Ureter (tissue), 1 donor: Measurements from ENCODE around the gene CCL1. TPM values are rescaled to one million over a fixed set of nuclear protein-coding genes. Genes with fewer than 3 reads are reported as not detected.
"Not testable (repeated sequence)": the region's sequence is repeated elsewhere in the genome, so short reads cannot be mapped to it uniquely, and the experiment has no call there.

Experiments
- DNase-seq: peaks from one replicate; pipeline ENCODE4 v3.0.0-alpha.2; 2020; ENCODE audit warnings: low spot score
- total RNA-seq: library from RNA; stranded (reverse); gene quantifications from one replicate; pipeline ENCODE4 v1.2.4, GENCODE V29; 2023
- donor health status: DM: yes; HTN: yes; CAD: no.

The CCL1 gene
- total RNA-seq, 1 donor from 2014 or later: not detected

DNA sequence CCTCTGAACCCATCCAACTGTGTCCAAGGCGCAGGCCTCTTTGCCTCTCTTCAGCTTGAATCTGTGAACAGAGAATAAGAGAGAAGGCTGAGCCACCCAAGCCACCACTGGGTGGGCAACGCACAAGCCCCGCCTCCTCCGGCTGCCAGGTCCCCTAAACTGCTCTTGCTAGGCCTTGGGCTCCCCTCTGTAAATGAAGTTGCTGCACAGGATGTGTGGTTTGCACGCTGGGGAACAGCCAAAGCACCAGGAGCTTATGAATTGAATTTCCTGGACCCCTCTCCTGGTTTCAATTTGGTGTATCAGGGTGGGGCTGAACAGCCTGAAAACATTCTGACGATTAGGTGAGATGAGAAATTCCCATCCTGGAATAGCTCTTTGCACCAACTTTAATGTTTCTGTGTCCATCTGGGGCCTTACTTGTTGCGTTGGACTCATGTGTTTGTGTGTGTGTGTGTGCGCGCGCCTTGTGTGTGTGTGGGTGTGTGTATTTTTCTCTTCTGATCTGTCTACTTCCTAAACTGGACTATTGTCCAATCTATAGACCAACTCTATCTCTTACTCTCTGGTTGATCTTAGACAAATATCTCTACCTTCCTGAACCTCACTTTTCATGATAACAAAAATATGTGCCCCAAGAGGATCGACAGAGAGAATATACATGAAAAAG is 2.3 kb downstream of the CCL1 start:
- no peak for DNase-seq

DNA sequence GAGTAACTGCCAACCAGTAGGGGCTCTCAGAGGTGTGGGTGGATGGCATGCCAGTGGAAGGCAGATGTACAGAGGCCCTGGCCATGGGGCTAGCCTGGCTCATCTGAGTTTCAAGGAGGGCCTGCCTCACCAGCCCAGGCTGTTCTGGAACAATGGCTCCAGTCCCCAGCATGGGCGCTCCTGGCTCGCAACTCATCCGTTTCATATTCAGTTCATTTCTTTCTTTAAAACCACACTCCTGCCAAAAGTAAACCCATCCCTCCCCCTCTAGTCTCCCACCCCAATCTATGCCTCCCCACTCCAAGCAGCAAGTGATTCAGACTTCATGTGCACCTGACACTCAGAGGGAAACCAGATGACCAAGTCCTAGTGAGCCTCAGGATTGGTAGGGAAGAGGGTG is 4.4 kb downstream of the CCL1 start:
- DNase-seq: no peak

DNA sequence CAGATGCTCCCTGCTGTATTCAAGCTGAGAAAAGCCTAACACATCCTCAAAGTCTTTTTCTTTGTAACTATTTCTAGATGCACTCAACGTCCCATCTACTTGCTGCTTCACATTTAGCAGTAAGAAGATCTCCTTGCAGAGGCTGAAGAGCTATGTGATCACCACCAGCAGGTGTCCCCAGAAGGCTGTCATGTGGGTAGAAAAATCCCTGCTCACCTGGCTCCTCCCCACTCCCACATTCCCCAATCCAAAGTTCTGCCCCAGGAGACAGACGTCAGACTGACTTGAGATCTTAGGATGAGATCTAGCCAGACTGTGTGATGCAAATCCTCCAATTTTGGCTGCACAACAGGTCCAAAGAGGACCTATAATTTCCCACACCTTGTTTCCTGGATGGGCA is 5.6 kb downstream of the CCL1 start:
- DNase-seq: no peak

DNA sequence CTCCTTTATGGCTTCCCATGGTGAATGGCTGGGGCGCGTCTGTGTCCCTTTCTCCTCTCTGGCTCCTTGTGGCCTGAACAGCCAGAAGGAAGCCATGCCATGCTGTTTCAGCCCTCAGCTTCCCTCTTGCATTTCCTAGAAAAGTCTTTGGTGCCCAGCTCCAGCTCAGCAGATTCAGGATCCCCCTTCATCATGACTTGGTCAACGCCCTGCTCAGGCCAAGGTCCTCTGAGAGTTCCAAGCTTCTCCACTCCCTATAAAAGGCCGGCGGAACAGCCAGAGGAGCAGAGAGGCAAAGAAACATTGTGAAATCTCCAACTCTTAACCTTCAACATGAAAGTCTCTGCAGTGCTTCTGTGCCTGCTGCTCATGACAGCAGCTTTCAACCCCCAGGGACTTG is 6.8 kb downstream of the CCL1 start, which contains the start of gene CCL13:
TSS of gene CCL13 (plus strand) at position 287 of the 400 bp plus-strand sequence. CDS start at position 334, 47 bp downstream.
- no peak for DNase-seq

DNA sequence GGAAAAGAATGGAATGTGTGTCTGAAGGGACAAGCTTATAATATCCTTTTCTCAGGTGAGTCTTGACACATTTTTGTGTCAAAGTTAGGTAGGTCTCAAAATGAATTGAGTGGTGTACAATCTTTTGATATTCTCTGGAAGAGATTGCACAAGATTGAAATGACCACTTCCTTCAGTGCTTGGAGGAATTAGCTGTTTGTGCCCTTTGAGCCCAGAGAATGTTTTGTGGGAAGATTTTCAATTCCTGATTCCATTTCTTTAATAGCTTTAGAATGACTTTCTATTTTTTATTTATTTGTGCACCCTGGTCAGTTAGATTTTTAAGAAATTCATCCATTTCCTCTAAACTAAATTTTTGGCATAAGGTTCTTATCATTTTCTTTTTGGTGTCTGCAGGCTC is 8.4 kb downstream of the CCL1 start:
- no peak for DNase-seq

DNA sequence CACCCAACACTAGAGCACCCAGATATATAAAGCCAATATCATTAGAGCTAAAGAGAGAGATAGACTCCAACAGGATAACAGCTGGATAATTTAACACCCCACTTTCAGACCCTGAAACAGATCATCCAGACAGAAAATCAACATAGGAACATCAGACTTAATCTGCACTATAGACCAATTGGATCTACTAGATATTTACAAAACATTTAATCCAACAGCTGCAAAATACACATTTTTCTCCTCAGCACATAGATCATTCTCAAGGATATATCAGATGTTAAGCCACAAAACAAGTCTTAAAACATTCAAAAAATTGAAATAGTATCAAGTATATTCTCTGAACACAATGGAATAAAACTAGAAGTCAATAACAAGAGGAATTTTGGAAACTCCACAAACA is 10.8 kb downstream of the CCL1 start:
- DNase-seq: no peak

DNA sequence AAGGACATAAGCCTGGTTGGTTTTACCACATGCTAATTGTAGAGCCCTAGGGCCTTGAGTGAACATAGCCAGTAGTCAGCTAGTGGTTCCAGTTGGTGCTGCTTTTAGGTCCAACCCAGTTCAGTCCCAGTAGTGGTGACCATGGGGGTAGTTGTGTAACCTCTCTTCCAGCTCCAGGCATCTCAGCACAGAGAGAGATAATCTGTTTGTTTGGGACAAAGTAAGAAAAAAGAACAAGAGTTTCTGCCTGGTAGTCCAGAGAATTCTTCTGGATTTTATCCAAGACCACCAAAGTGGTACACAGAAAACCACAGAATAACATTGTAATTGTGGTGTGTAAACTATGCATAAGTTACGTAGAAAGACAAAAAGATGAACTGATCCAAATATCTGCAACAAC is 11.9 kb downstream of the CCL1 start:
- no peak for DNase-seq

DNA sequence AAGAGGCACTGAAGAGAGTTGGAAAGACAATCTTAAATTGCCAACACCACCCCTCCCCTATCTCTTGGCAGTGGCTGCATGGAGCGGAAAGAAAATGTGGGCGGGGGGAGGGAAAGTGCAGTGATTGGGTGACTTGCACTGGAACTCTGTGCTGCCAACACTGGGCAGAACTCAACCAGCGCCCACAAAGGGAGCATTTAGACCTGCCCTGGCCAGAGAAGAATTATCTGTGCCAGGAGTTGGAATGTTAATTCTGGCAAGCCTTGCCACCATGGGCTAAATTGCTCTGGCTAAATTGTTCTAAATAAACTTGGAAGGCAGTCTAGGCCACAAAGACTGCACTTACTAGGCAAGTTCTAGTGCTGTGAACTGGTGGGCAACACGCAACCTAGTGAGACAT is 13.3 kb downstream of the CCL1 start:
- no peak for DNase-seq

DNA sequence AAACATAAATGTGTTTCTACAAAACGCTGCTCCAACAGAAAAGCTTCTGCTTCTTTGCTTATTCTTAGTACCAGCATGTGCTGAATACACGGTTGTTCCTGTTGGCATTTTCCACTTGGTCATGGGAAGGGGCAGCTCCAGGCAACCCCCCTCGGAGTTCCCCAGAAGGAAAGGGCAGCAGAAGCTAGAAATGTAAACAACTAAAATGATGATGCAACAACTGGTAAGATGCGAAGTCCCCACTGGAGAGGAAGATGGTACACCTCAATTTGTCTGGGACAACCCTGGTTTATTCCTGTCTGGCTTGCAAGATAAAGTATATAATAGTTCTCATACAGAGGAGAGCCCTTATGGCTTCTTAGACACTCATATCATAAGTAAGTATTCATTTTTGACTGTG is 16.0 kb downstream of the CCL1 start:
- DNase-seq: no peak

DNA sequence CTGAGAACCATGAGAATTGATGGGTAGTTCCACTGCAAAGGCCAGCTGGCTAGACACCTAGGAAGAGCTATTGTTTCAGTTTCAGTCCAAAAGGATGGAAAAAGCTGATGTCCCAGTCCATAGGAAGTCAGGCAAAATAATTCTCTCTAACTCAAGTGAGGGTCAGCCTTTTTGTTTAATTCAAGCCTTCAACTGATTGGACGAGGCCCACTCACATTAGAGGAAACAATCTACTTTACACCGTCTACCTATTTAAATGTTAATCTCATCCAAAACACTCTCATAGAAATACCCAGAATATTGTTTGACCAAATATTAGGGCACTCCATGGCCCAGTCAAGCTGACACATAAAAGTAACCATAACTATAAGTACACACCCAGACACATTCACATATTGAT is 21.1 kb downstream of the CCL1 start:
- DNase-seq: no peak

DNA sequence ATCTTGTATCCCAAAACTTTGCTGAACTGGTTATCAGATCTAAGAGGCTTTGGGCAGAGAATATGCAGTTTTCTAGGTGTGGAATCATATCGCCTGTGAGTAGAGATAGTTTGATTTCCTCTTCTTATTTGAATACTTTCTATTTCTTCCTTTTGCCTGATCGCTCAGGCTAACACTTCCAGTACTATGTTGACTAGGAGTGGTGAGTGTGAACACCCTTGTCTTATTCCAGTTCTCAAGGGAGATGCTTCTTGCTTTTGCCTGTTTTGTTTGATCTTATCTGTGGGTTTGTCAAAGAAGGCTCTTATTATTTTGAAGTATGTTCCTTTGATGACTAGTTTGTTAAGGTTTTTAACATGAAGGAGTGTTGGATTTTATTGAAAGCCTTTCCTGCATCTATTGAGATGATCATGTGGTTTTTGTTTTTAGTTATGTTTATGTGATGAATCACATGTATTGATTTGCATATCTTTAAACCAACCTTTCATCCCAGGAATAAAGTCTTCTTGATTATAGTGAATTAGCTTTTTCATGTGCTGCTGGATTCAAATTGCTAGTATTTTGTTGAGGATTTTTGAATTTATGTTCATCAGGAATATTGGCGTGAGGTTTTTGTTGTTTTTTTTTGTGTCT is 23.8 kb downstream of the CCL1 start:
- no peak for DNase-seq

DNA sequence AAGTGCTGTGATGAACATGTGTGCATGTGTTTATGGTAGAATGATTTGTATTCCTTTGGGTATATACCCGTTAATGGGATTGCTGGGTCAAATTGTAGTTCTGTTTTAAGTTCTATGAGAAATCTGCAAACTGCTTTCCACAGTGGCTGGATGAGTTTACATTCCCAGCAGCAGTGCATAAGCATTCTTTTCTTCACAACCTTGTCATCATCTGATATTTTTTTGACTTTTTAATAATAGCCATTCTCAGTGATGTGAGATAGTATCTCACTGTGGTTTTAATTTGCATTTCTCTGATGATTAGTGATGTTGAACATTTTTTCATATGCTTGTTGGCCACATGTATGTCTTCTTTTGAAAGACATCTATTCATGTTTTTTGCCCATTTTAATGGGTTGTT is 25.3 kb downstream of the CCL1 start:
- no peak for DNase-seq

DNA sequence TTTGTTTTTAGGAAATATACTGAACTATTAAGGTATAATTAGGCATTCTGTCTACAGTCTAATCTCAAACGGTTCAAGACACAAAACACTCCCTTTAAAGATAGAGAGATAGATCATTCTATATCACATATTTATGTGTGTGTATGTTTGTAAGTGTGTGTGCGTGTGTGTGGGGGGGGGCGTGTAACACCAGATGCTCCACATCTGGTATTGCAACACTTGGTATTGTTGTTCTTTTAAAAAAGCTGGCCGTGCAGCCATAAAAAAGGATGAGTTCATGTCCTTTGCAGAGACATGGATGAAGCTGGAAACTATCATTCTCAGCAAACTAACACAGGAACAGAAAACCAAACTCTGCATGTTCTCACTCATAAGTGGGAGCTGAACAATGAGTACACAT is 35.5 kb downstream of the CCL1 start:
- DNase-seq: not testable (repeated sequence)

DNA sequence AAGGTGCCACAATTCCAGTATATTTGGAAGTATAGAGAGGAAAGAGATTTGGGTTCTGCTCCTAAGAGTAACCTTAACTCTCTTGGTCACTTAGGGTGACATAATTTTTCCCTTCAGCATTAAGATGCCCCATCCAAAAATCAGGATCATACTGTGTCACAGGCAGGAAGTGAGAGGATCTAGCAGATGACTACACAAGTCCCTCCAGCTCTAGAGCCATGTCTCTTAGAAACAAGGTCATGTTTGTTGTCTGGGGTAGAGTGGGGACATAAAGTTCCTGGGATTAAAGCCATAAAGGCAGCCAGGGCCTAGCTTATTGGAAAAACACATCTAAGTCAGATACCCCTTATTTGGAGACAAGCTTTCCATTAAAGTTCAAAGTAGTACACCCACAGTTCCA is 41.1 kb downstream of the CCL1 start:
- DNase-seq: no peak

DNA sequence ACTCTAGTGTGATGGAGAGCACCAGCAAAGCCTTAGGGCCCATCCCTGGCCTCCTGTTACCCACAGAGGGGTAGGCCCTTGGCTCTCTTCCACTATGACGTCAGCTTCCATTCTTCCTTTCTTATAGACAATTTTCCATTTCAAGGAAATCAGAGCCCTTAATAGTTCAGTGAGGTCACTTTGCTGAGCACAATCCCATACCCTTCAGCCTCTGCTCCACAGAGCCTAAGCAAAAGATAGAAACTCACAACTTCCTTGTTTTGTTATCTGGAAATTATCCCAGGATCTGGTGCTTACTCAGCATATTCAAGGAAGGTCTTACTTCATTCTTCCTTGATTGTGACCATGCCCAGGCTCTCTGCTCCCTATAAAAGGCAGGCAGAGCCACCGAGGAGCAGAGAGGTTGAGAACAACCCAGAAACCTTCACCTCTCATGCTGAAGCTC is 44.0 kb downstream of the CCL1 start, which contains the start of gene CCL8:
TSS of gene CCL8 (plus strand) at position 397 of the 445 bp plus-strand sequence. CDS start 67 bp downstream, outside the sequence.
- DNase-seq: no peak

DNA sequence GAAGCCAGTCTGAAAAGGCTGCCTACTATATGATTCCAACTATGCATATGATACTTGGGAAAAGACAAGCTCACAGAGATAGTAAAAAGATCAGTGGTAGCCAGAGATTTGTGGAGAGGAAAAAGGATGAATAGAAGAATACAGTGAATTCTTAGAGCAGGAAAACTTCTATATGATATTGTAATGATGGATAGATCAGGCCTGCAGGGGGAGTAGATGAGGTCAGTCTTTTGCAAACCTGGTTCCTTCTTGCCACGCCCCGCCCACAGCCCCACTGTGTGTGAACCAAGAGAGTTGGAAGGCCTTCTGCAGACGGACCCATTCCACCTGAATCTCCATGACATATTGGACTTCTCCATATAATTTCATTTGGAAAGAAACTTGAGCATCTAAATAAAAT is 44.6 kb downstream of the CCL1 start:
- DNase-seq: no peak

DNA sequence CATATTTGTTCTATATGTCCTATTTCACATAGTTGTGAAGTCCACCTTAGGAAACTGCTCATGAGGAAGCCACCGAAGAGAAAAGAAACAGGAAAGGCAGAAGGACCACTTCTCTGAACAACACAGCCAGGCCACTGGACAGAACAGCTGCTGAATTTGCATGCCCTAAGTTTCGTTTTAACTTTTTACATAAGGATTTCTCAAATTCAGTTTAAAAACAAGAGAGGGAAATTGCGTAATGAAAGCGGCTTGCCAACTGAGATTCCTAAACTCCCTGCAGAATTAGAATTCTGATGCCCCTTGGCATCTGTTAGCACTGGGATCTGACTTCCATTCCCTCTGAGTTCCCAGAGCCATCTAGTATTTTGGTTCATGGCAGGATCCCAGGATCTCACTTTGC is 48.8 kb downstream of the CCL1 start:
- DNase-seq: no peak

DNA sequence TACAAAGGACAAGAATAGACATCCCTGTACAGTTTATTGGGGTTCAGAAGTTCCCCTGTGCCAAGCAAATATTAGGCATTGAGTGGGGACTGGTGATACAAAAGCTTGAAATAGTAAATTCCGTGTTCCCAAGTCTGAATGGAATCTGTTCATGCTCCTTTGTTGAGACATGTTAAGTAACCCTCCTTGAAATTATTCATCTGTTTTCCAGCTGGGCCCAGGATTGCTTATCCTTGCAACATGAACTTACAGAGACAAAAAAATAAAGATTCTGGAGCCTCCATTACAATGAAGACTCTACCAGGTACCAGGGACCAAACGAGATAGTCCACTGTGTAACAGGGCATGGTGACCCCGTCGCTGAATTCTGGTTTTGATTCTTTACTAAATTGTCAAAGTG is 49.9 kb downstream of the CCL1 start:
- DNase-seq: no peak

DNA sequence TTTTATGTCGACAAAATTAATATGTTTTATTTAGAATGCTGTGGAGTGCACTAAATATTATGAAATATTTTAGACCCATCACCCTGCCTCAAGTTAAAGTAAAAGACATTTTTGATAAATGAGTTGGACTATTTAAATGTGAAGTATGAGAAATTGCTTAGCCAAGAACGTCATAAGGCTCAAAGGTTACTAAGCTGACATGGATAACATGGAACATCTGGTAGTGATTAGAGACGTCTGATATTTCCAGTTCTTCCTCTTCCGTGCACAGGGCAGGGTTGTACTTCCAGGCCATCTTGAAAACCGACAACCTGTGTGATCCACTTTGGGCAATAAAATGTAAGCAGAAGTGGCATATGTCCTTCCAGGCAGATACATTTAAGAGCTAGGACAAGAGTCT is 51.0 kb downstream of the CCL1 start:
- DNase-seq: no peak

DNA sequence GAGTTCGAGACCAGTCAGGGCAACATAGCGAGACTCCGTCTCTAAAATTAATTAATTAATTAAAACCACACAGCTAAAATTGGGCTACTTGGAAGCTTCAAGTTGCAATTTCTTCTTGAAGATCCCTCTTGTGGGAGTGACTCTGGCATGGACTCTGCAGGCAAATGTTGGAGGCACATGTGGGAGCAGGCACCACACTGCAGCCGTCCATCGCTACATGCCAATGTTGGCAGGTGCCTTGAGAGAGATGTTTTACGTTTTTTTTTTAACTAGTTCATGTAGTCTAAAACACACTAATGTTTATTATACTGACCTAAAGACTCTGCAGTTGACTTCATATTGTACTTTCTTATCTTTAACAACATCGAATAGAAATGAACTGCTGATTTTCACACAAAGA is 51.7 kb downstream of the CCL1 start:
- DNase-seq: no peak
